Small intestine (tissue), 7 donors: Measurements from ENCODE around the gene TMEM244. TPM values are rescaled to one million over a fixed set of nuclear protein-coding genes. Genes with fewer than 3 reads are reported as not detected.
"Not testable (repeated sequence)": the region's sequence is repeated elsewhere in the genome, so short reads cannot be mapped to it uniquely, and the experiment has no call there.

Source experiments
- DNase-seq, 2 donors: peaks; one replicate each; pipeline versions ENCODE4 v3.0.0 to v3.0.0-alpha.2; 2013
- FAIRE-seq: peaks from 2 replicates; lab custom pipeline; 2012; peaks lifted over from hg19 to GRCh38; lab: Jason Lieb, UNC
- H3K27ac ChIP-seq, 3 donors: one replicate each; pipeline ENCODE4 v1.5.1; 2013; ENCODE audit warnings: low read length in 2 of 3, mild to moderate bottlenecking in 2 of 3, control low read depth in 1 of 3, inconsistent platforms in 1 of 3, low read depth in 1 of 3, moderate library complexity in 1 of 3
- H3K27me3 ChIP-seq, 3 donors: one replicate each; pipeline ENCODE4 v1.6.1; 2013; ENCODE audit warnings: low read length in 3 of 3, inconsistent platforms in 1 of 3; ENCODE audit not compliant: control insufficient read depth in 3 of 3, insufficient read depth in 3 of 3
- H3K36me3 ChIP-seq, 3 donors: one replicate each; pipeline ENCODE4 v1.6.1; 2013; ENCODE audit warnings: low read length in 3 of 3, inconsistent platforms in 1 of 3, low read depth in 1 of 3, mild to moderate bottlenecking in 1 of 3, moderate library complexity in 1 of 3; ENCODE audit not compliant: control insufficient read depth in 3 of 3, insufficient read depth in 2 of 3
- H3K4me1 ChIP-seq, 3 donors: one replicate each; pipeline ENCODE4 v1.6.1; 2013; ENCODE audit warnings: low read length in 2 of 3, inconsistent platforms in 1 of 3, low read depth in 1 of 3, mild to moderate bottlenecking in 1 of 3, moderate library complexity in 1 of 3; ENCODE audit not compliant: control insufficient read depth in 3 of 3, insufficient read depth in 2 of 3
- H3K4me3 ChIP-seq, 3 donors: one replicate each; pipeline ENCODE4 v1.5.1; 2013; ENCODE audit warnings: low read length in 3 of 3, control low read depth in 1 of 3, inconsistent platforms in 1 of 3, low read depth in 1 of 3, mild to moderate bottlenecking in 1 of 3, moderate library complexity in 1 of 3
- H3K9me3 ChIP-seq, 2 donors: one replicate each; pipeline ENCODE4 v1.6.1; 2013; ENCODE audit warnings: low read depth in 1 of 2, low read length in 1 of 2; ENCODE audit not compliant: control insufficient read depth in 2 of 2, insufficient read depth in 1 of 2
- WGBS, 3 donors: extraction: QIAGEN DNeasy Blood & Tissue Kit; methylation state at CpG; one replicate each; pipeline ENCODE4 v1.1.7; 2013; 5-methylcytosine and 5-hydroxymethylcytosine counted together
- polyA plus RNA-seq, 4 donors: library from polyadenylated mRNA; stranded (reverse) in 3 of 4; unstranded in 1 of 4; fragments of 200-250 nt in 3 of 4; fragments of 120-200 nt in 1 of 4; gene quantifications; one replicate each; pipeline versions ENCODE4 v1.2.1 to v1.2.3, GENCODE V29; 2013
- donor health status: healthy with polysubstance abuse.
- donor health status: control.
- donor health status: control.
- donor health status: Bipolar disorder and iron deficiency.
- donor health status: healthy.

Gene TMEM244
- polyA plus RNA-seq, 4 donors = not detected

- H3K27ac ChIP-seq = no peak overlapping the region
- H3K4me1 ChIP-seq = no peaks in the 10 kb centered on the region
- H3K36me3 ChIP-seq = no peaks in the 10 kb centered on the region
- no peak for FAIRE-seq
- 82 to 84% (median 83%) methylated on average over 2 of the region's 2 CpGs for WGBS, 3 donors
- H3K9me3 ChIP-seq = no peaks in the 10 kb centered on the region
- DNase-seq = no peak
- no peaks in the 10 kb centered on the region for H3K27me3 ChIP-seq
- no peak overlapping the region for H3K4me3 ChIP-seq
Measured at GRCh38 chr6:129818251-129818650, 42.9 kb downstream of the TMEM244 start.

DNA sequence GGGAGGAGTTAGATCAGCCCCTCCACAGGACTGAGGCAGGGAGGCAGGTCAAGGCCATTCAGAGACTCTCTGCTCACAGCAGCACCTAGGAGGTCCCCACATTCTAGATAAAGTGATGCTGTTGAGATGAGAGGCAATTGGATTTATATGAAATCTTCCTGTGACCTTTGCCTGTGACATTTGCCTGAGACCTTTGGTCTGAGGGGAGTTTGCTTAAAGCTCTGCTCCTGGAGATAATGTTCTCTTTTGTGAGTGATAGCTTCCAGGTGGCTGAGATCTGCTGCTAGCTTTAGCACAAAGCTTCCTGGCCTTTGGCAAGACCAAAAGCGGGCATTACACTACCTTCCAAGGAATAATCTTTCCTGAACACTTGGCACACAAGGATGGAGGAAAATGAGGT is 43.3 kb downstream of the TMEM244 start:
- Histone ChIP-seq H3K4me1 (no peaks in the 10 kb centered on the region), H3K36me3 (no peaks in the 10 kb centered on the region), H3K4me3 (no peak overlapping the region), H3K27ac (no peak overlapping the region), H3K27me3 (no peaks in the 10 kb centered on the region), H3K9me3 (no peaks in the 10 kb centered on the region)
- WGBS, 3 donors = 72 to 81% (median 75%) methylated on average over 1 of the region's 1 CpG
- FAIRE-seq (no peak), DNase-seq (no peak)

DNA sequence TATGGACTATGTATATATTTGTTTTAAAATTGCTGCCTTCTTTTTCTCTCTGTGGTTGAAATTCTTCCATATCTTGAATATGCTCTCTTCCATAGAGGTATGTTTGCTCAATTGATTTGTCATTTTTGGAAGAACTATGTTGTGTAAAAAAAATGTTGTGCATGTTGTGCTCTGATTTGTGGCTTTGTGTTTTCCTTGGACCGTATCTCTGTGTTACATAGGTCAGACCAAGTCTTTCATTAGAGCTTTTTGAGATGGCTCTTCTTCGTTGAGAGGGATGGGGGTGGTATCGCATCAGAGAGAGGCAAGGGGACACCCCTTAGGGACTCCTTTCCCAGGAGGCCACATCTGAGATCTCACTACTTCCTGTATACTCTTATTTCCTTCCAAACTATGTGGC is 43.8 kb downstream of the TMEM244 start:
- Histone ChIP-seq H3K27me3 (no peaks in the 10 kb centered on the region), H3K36me3 (no peaks in the 10 kb centered on the region), H3K4me3 (no peak overlapping the region), H3K9me3 (no peaks in the 10 kb centered on the region), H3K4me1 (no peaks in the 10 kb centered on the region), H3K27ac (no peak overlapping the region)
- FAIRE-seq (no peak), DNase-seq (no peak)
- WGBS, 3 donors = 79 to 85% (median 81%) methylated on average over 3 of the region's 3 CpGs

- Histone ChIP-seq H3K4me3 (no peak overlapping the region), H3K27ac (no peak overlapping the region), H3K4me1 (no peaks in the 10 kb centered on the region), H3K27me3 (no peaks in the 10 kb centered on the region), H3K36me3 (no peaks in the 10 kb centered on the region), H3K9me3 (no peaks in the 10 kb centered on the region)
- DNase-seq = no peak
- WGBS, 3 donors = 60 to 71% (median 62%) methylated on average over 2 of the region's 2 CpGs
- peak; percentile 10 for FAIRE-seq
Measured at GRCh38 chr6:129812145-129812777, 48.9 kb downstream of the TMEM244 start.

- DNase-seq, H3K36me3 ChIP-seq, H3K27me3 ChIP-seq, H3K4me1 ChIP-seq, H3K27ac ChIP-seq, FAIRE-seq, H3K4me3 ChIP-seq, H3K9me3 ChIP-seq: not testable (repeated sequence)
- 77 to 87% (median 86%) methylated on average over 2 of the region's 2 CpGs for WGBS, 3 donors
Measured at GRCh38 chr6:129807141-129807540, 54.0 kb downstream of the TMEM244 start.

DNA sequence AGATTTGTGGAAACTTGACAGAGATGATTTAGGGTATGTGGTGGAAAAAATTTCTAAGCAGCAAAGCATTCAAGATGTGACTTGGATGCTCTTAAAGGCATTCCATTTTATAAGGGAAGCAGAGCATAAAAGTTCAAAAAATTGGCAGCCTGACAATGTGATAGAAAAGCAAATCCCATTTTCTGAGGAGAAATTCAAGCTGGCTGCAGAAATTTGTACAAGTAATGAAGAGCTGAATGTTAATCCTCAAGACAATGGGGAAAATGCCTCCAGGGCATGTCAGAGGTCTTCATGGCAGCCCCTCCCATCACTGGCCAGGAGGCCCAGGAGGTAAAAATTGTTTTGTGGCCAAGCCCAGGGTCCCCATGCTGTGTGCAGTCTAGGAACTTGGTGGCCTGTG is 58.2 kb downstream of the TMEM244 start:
- not testable (repeated sequence) for H3K4me1 ChIP-seq, H3K36me3 ChIP-seq, FAIRE-seq, H3K27me3 ChIP-seq, H3K27ac ChIP-seq, H3K9me3 ChIP-seq, DNase-seq, H3K4me3 ChIP-seq

- FAIRE-seq (no peak), DNase-seq (no peak)
- 65 to 80% (median 66%) methylated on average over 4 of the region's 4 CpGs for WGBS, 3 donors
- no peak overlapping the region for H3K4me3 ChIP-seq
- H3K36me3 ChIP-seq = no peaks in the 10 kb centered on the region
- peaks cover 0 to 8% of the 10 kb centered on the region in 2 donors for H3K9me3 ChIP-seq
- H3K4me1 ChIP-seq = no peaks in the 10 kb centered on the region
- H3K27ac ChIP-seq = no peak overlapping the region
- H3K27me3 ChIP-seq = peaks cover 0 to 4% (median 0%) of the 10 kb centered on the region in 3 donors
Measured at GRCh38 chr6:129801909-129802308, 59.2 kb downstream of the TMEM244 start.

DNA sequence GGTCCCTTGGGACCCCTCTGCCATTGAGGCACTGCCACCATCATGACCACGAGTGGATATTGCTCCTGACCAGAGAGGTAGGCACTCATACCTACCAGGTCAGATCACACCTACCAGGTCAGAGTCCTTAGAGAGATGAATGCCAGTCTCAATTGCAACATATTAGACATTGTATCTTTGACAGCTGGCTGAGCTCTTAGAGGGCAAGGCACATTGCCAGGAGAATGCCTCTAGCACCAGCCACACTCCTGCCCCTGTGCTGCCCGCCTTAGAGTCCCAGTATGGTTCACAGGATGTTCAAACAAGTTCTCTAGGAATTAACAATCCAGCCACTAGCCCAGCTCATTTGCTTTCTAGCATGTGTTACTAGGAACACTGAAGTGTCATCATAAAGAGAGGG is 65.9 kb downstream of the TMEM244 start:
- WGBS, 3 donors = 11 to 32% (median 15%) methylated on average over 2 of the region's 2 CpGs
- peaks cover 0 to 7% (median 0%) of the 10 kb centered on the region in 3 donors for H3K4me1 ChIP-seq
- FAIRE-seq (no peak), DNase-seq (peak in 1 of 2 donors; percentile 74)
- H3K27ac ChIP-seq = no peak overlapping the region
- no peak overlapping the region for H3K4me3 ChIP-seq
- H3K36me3 ChIP-seq = no peaks in the 10 kb centered on the region
- H3K9me3 ChIP-seq = no peaks in the 10 kb centered on the region
- H3K27me3 ChIP-seq = no peaks in the 10 kb centered on the region

DNA sequence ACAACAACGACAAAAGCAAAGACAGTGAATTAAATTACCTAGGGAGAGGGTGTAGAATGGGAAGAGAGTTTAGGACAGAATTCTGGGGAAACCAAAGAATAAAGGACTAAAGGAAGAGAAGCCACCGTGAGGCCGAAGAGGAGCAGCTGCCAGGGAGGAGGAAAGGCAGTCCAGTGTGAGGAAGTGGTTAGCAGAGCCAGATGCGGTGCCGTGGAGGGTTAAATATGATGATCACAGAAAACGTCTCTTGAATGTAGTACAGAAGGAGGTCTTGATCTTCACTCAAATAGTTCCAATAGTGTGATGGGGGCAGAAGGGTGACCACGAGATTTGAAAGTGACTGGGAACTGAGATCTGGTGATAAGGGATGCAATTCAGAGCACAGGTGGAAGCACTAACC is 67.7 kb downstream of the TMEM244 start:
- Histone ChIP-seq H3K4me3 (no peak overlapping the region), H3K9me3 (no peaks in the 10 kb centered on the region), H3K27ac (no peak overlapping the region), H3K27me3 (no peaks in the 10 kb centered on the region), H3K36me3 (no peaks in the 10 kb centered on the region), H3K4me1 (peaks cover 0 to 7% (median 0%) of the 10 kb centered on the region in 3 donors)
- DNase-seq (no peak), FAIRE-seq (no peak)
- 49 to 74% (median 55%) methylated on average over 7 of the region's 7 CpGs for WGBS, 3 donors
